Pancreas (tissue), 10 donors: ENCODE measurements around the gene TXNDC12. TPM values are rescaled to one million over a fixed set of nuclear protein-coding genes. Genes with fewer than 3 reads are reported as not detected.
"Not testable (repeated sequence)": the region's sequence is repeated elsewhere in the genome, so short reads cannot be mapped to it uniquely, and the experiment has no call there.

Experiments used
- ATAC-seq, 4 donors: fragments of 200-7000 bp; cut with Tn5 transposase; one replicate each; pipeline versions ENCODE4 v1.8.0 to v1.9.1; 2020; ENCODE audit warnings: mild to moderate bottlenecking in 4 of 4, moderate library complexity in 4 of 4
- DNase-seq, 6 donors: peaks; one replicate each; pipeline ENCODE4 v3.0.0-alpha.2; 2020
- FAIRE-seq: peaks from 2 replicates; lab custom pipeline; 2012; peaks lifted over from hg19 to GRCh38; lab: Jason Lieb, UNC
- H3K27ac ChIP-seq, 4 donors: fragments of 200-600 bp; sonication (generic); 1 replicate in 3 of 4; 2 replicates in 1 of 4; pipeline versions ENCODE4 v1.5.0 to v1.8.0; 2020
- H3K27me3 ChIP-seq, 4 donors: fragments of 200-600 bp; one replicate each; pipeline ENCODE4 v1.8.0; 2021
- H3K36me3 ChIP-seq, 3 donors: fragments of 200-600 bp; sonication (generic) in 1 of 3; one replicate each; pipeline versions ENCODE4 v1.5.0 to v1.8.0; 2020 to 2021
- H3K4me1 ChIP-seq, 3 donors: fragments of 200-600 bp; one replicate each; pipeline ENCODE4 v1.8.0; 2021
- H3K4me3 ChIP-seq, 4 donors: fragments of 200-600 bp; sonication (generic) in 2 of 4; one replicate each; pipeline versions ENCODE4 v1.5.0 to v1.8.0; 2020 to 2021
- H3K9me3 ChIP-seq, 4 donors: fragments of 200-600 bp; one replicate each; pipeline ENCODE4 v1.8.0; 2021
- WGBS, 2 donors: extraction: QIAGEN DNeasy Blood & Tissue Kit; methylation state at CpG; one replicate each; pipeline ENCODE4 v1.1.7; 2013; 5-methylcytosine and 5-hydroxymethylcytosine counted together
- intact Hi-C, 3 donors: fragments of 100-400 bp; cut with DNase I; formaldehyde crosslinking; loops; one replicate each; pipeline versions ENCODE4 v1.11.1 to v1.14.2; 2022
- polyA plus RNA-seq, 2 donors: library from polyadenylated mRNA; stranded (reverse); fragments of 200-250 nt; gene quantifications; one replicate each; pipeline ENCODE4 v1.2.3, GENCODE V29; 2013
- total RNA-seq, 6 donors: library from RNA; stranded (reverse); fragmentation: NEBNext Ultra II Directional in 4 of 6; extraction: Animal tissue kit (Norgen Biotek cat#: 25700) in 4 of 6; gene quantifications; one replicate each; pipeline versions ENCODE4 v1.2.1 to v1.2.4, GENCODE V29; 2021 to 2023
- TF ChIP-seq, protein P1 (sequence below), 4 donors: fragments of 200-600 bp; sonication (generic) in 3 of 4; IDR thresholded peaks; one replicate each; pipeline versions ENCODE4 v1.5.0 to v1.8.0; 2021; ENCODE audit warnings: antibody characterized with exemption in 4 of 4
- donor health status: healthy with polysubstance abuse.
- donor health status: DM: no; HTN: no; CAD: no; lungs with moderate emphysema.
- donor health status: DM: no; HTN: no; CAD: no.
- donor health status: control.
- donor health status: control.
- donor health status: Bipolar disorder and iron deficiency.
- donor health status: DM: yes; HTN: yes; CAD: no.
- donor health status: DM: no; HTN: no; CAD: no.
- donor health status: DM: no; HTN: no; CAD: no.
- donor health status: DM: yes; HTN: yes; CAD: no.

The TXNDC12 gene
- total and polyA plus RNA-seq, 8 donors = 9.9 to 39.4 (median 34.3) TPM

- no peak for FAIRE-seq
- Histone ChIP-seq H3K27me3 (no peaks in the 10 kb centered on the region), H3K27ac (no peak overlapping the region)
Measured at GRCh38 chr1:52080014-52080415, 25.0 kb upstream of the TXNDC12 start.

GRCh38 chr1:52077277-52077676 lies 22.3 kb upstream of the TXNDC12 start:
- H3K36me3 ChIP-seq, H3K27ac ChIP-seq, ATAC-seq, H3K4me1 ChIP-seq, H3K9me3 ChIP-seq, DNase-seq, intact Hi-C loops, FAIRE-seq, H3K27me3 ChIP-seq, H3K4me3 ChIP-seq: not testable (repeated sequence)
- WGBS, 2 donors = 96 to 97% methylated on average over 6 of the region's 6 CpGs

More at GRCh38 chr1:52080014-52080415, 25.0 kb upstream of the TXNDC12 start:
- peaks cover 0 to 4% (median 0%) of the 10 kb centered on the region in 3 donors for H3K36me3 ChIP-seq
- peaks cover 0 to 5% (median 0%) of the 10 kb centered on the region in 3 donors for H3K4me1 ChIP-seq
- no peak overlapping the region for H3K4me3 ChIP-seq
- TF ChIP-seq, protein P1, sequence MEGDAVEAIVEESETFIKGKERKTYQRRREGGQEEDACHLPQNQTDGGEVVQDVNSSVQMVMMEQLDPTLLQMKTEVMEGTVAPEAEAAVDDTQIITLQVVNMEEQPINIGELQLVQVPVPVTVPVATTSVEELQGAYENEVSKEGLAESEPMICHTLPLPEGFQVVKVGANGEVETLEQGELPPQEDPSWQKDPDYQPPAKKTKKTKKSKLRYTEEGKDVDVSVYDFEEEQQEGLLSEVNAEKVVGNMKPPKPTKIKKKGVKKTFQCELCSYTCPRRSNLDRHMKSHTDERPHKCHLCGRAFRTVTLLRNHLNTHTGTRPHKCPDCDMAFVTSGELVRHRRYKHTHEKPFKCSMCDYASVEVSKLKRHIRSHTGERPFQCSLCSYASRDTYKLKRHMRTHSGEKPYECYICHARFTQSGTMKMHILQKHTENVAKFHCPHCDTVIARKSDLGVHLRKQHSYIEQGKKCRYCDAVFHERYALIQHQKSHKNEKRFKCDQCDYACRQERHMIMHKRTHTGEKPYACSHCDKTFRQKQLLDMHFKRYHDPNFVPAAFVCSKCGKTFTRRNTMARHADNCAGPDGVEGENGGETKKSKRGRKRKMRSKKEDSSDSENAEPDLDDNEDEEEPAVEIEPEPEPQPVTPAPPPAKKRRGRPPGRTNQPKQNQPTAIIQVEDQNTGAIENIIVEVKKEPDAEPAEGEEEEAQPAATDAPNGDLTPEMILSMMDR (IDR thresholded peaks at IDR 0.05) = no peak
- intact Hi-C loops = no loop called here
- WGBS, 2 donors = 50 to 54% methylated on average over 3 of the region's 3 CpGs
- DNase-seq (no peak), ATAC-seq (peak in 2 of 4 donors; percentile 29 to 63)
- H3K9me3 ChIP-seq = no peaks in the 10 kb centered on the region

GRCh38 chr1:52072291-52072690 lies 17.3 kb upstream of the TXNDC12 start:
- DNase-seq = no peak
- ATAC-seq = no peak
- WGBS, 2 donors = 81 to 82% methylated on average over 6 of the region's 6 CpGs
- H3K4me3 ChIP-seq = no peak overlapping the region
- no peak for FAIRE-seq
- H3K4me1 ChIP-seq = peaks cover 9 to 10% (median 10%) of the 10 kb centered on the region in 3 donors
- intact Hi-C loops = no loop called here
- H3K27ac ChIP-seq = no peak overlapping the region
- peaks cover 0 to 8% (median 6%) of the 10 kb centered on the region in 3 donors for H3K36me3 ChIP-seq
- no peaks in the 10 kb centered on the region for H3K9me3 ChIP-seq
- TF ChIP-seq, protein P1 (IDR thresholded peaks at IDR 0.05) = no peak
- H3K27me3 ChIP-seq = no peaks in the 10 kb centered on the region

DNA sequence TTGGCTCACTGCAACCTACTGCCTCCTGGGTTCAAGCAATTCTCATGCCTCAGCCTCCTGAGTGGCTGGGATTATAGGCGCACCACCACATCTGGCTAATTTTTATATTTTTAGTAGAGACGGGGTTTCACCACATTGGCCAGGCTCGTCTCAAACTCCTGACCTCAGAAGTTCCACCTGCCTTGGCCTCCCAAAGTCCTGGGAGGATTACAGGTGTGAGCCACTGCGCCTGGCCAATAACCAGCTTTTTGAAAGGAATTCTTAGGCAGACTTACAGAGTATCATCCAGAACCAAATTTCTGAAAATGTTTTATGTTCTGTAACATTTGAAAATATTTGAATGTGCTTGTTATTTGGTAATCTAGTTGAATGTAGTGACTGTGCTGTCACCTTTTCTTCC lies 15.7 kb upstream of the TXNDC12 start:
- intact Hi-C loops = no loop called here
- Histone ChIP-seq H3K27ac (no peak overlapping the region), H3K36me3 (peaks cover 0 to 13% (median 11%) of the 10 kb centered on the region in 3 donors), H3K4me1 (peaks cover 9 to 10% (median 10%) of the 10 kb centered on the region in 3 donors), H3K4me3 (no peak overlapping the region), H3K27me3 (no peaks in the 10 kb centered on the region), H3K9me3 (no peaks in the 10 kb centered on the region)
- DNase-seq (peak in 1 of 6 donors; percentile 10), ATAC-seq (peak; percentile 25 to 76 (median 52)), FAIRE-seq (no peak)
- WGBS, 2 donors = 33 to 45% methylated on average over 4 of the region's 4 CpGs
- TF ChIP-seq, protein P1 (IDR thresholded peaks at IDR 0.05) = no peak

DNA sequence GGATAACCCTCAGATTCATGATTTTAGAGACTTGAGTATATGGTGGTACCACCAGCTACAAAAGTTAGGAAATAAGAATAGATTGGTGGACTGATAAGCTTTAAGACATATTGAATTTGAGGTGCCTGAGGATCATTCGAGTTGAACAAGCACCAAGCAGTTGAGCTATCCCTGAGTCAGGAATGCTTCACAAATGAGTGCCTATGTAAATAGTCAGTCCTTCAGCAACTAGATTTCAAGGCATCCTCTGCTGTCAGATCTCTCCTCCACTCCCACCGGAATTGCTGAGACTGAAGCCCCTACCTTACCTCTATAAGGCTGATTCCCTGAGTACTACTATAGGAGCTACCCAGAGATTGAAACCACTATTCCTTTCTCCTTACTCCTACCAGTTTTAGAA lies 8.2 kb upstream of the TXNDC12 start:
- H3K9me3 ChIP-seq = no peaks in the 10 kb centered on the region
- ATAC-seq = no peak
- 85 to 88% methylated on average over 2 of the region's 2 CpGs for WGBS, 2 donors
- no peak for DNase-seq
- FAIRE-seq = no peak
- H3K4me3 ChIP-seq = no peak overlapping the region
- TF ChIP-seq, protein P1 (IDR thresholded peaks at IDR 0.05) = no peak
- no peak overlapping the region for H3K27ac ChIP-seq
- H3K36me3 ChIP-seq = peaks cover 0 to 19% (median 11%) of the 10 kb centered on the region in 3 donors
- intact Hi-C loops = no loop called here
- peaks cover 11 to 18% (median 16%) of the 10 kb centered on the region in 3 donors for H3K4me1 ChIP-seq
- H3K27me3 ChIP-seq = no peaks in the 10 kb centered on the region
